GM19468 (cell line): ENCODE results near the gene COL1A2.

ENCODE experiments used
- ATAC-seq: cut with Tn5 transposase; IDR thresholded peaks from one replicate; pipeline ENCODE4 v1.9.1; 2021; ENCODE audit warnings: mild to moderate bottlenecking, moderate library complexity, moderate number of reproducible peaks; ENCODE audit not compliant: unreplicated experiment; ENCODE audit errors: extremely low read depth

The COL1A2 gene

GRCh38 chr7:94405506-94405905, 10.8 kb downstream of the COL1A2 start:
- ATAC-seq, result no peak

GRCh38 chr7:94406696-94407095, 12.0 kb downstream of the COL1A2 start:
- ATAC-seq, result no peak

- ATAC-seq, result no peak
These were observed 14.7 kb downstream of the COL1A2 start for GRCh38 chr7:94409200-94409948.

- ATAC-seq, result no peak
These were observed 15.9 kb downstream of the COL1A2 start for GRCh38 chr7:94410413-94411187.

- ATAC-seq, result no peak
These were observed 16.4 kb downstream of the COL1A2 start for GRCh38 chr7:94411188-94411466.

- no peak for ATAC-seq
These were observed 18.1 kb downstream of the COL1A2 start for GRCh38 chr7:94412762-94413322.

GRCh38 chr7:94414481-94414880, 19.8 kb downstream of the COL1A2 start:
- no peak for ATAC-seq

GRCh38 chr7:94414980-94415379, 20.3 kb downstream of the COL1A2 start:
- no peak for ATAC-seq

- no peak for ATAC-seq
These were observed 22.6 kb downstream of the COL1A2 start for GRCh38 chr7:94417306-94417705.

- no peak for ATAC-seq
These were observed 23.2 kb downstream of the COL1A2 start for GRCh38 chr7:94417901-94418300.

- ATAC-seq, result no peak
These were observed 24.2 kb downstream of the COL1A2 start for GRCh38 chr7:94418851-94419250.

GRCh38 chr7:94420328-94420727, 25.6 kb downstream of the COL1A2 start:
- ATAC-seq, result no peak

GRCh38 chr7:94421681-94422080, 27.0 kb downstream of the COL1A2 start:
- no peak for ATAC-seq

GRCh38 chr7:94422136-94422535, 27.4 kb downstream of the COL1A2 start:
- no peak for ATAC-seq

GRCh38 chr7:94422827-94423460, 28.2 kb downstream of the COL1A2 start:
- no peak for ATAC-seq

GRCh38 chr7:94423863-94424735, 29.4 kb downstream of the COL1A2 start:
- no peak for ATAC-seq

GRCh38 chr7:94425546-94425945, 30.9 kb downstream of the COL1A2 start:
- no peak for ATAC-seq

GRCh38 chr7:94426980-94427875, 32.5 kb downstream of the COL1A2 start:
- ATAC-seq, result no peak

GRCh38 chr7:94429153-94429552, 34.5 kb downstream of the COL1A2 start:
- ATAC-seq, result no peak
